LHCN-M2 (cell line): ENCODE measurements around the gene UNC5CL. TPM values are rescaled to one million over a fixed set of nuclear protein-coding genes. Genes with fewer than 3 reads are reported as not detected.

Experiments
- total RNA-seq: library from RNA; depleted of rRNA; stranded (reverse); fragments of >200 nt; gene quantifications from 2 replicates; pipeline ENCODE4 v1.2.3, GENCODE V29; 2014; rRNA removed

UNC5CL gene
- total RNA-seq, 1 experiment from 2014 or later, result under 0.01 TPM

Other genes starting within 250 kb of the UNC5CL start
- gene TSPO2, start 3.2 kb upstream of the UNC5CL start, total RNA-seq, result not detected in 2 replicates
- 0.63 TPM in 1 of 2 replicates, not detected in the other for gene APOBEC2, start 14.0 kb upstream of the UNC5CL start, total RNA-seq
- gene OARD1, start 33.1 kb upstream of the UNC5CL start, total RNA-seq, result 10.3 and 12.8 TPM in 2 replicates
- gene NFYA, start 33.8 kb upstream of the UNC5CL start, total RNA-seq, result 15.8 and 18.8 TPM in 2 replicates
- not detected in 2 replicates for gene TREML1, start 115.1 kb upstream of the UNC5CL start, total RNA-seq
- not detected in 2 replicates for gene TREM2, start 123.9 kb upstream of the UNC5CL start, total RNA-seq
- not detected in 2 replicates for gene TREML2, start 161.9 kb upstream of the UNC5CL start, total RNA-seq
- not detected in 2 replicates for gene TREML4, start 189.1 kb upstream of the UNC5CL start, total RNA-seq
- 0.32 and 0.52 TPM in 2 replicates for gene TREM1, start 247.5 kb upstream of the UNC5CL start, total RNA-seq